Measurements from ENCODE around the gene UGT1A9.

Gene UGT1A9

GRCh38 chr2:233803292-233803911, 131.7 kb downstream of the UGT1A9 start:
- Histone ChIP-seq H3K36me3 (ENCODE audit: insufficient read depth, low read length) (no peaks in the 10 kb centered on the region), H4K20me1 (ENCODE audit: insufficient read depth, low read length) (peaks cover 3% of the 10 kb centered on the region; the same call in 1 of the 2 replicates), H3K27me3 (ENCODE audit: insufficient read depth, low read length, poor library complexity) (peaks cover 13% of the 10 kb centered on the region), H3K4me2 (ENCODE audit: insufficient read depth, low read length) (no peak overlapping the region), H3K27ac (ENCODE audit: low read length) (no peak overlapping the region), H2AFZ (ENCODE audit: low read depth, low read length) (no peak overlapping the region), H3K79me2 (ENCODE audit: insufficient read depth, low read length) (no peaks in the 10 kb centered on the region), H3K4me1 (ENCODE audit: insufficient read depth, low read length) (no peaks in the 10 kb centered on the region), H3K9ac (ENCODE audit: low read depth, low read length) (no peak overlapping the region), H3K4me3 (ENCODE audit: low read depth in 1 of 2, low read length in 2 of 2) (no peak overlapping the region), H3K9me3 (ENCODE audit: insufficient read depth, low read length, severe bottlenecking) (no peaks in the 10 kb centered on the region)
- ATAC-seq (ENCODE audit: insufficient read depth, low read depth): no peak
- no peak for DNase-seq
- no peak for TF ChIP-seq EZH2 (IDR thresholded peaks at IDR 0.05; ENCODE audit: borderline replicate concordance, low read depth, low read length, severe bottlenecking)

DNA sequence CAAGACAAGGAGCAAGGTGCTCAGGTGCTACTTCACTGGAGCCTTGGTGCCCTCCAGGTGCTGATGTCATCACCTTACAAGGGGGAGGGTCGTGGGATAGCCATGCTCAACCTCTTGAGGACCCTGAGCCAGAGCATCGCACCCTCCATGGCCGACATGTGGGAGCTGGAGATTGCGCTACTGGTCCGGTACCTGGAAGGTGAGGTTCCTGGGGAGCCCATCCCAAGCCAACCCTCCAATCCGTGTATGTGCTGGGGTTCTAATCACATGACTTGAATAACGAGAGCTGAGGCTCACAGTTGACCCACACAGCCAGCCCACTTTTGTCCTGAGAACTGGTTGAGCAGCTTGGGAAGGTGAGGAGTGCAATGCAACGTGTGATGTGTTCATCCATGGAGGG, 132.3 kb downstream of the UGT1A9 start:
- Histone ChIP-seq H3K27ac (ENCODE audit: low read length) (no peak overlapping the region), H3K27me3 (ENCODE audit: insufficient read depth, low read length, poor library complexity) (peaks cover 19% of the 10 kb centered on the region), H3K36me3 (ENCODE audit: insufficient read depth, low read length) (no peaks in the 10 kb centered on the region), H3K9ac (ENCODE audit: low read depth, low read length) (no peak overlapping the region), H3K4me1 (ENCODE audit: insufficient read depth, low read length) (no peaks in the 10 kb centered on the region), H3K9me3 (ENCODE audit: insufficient read depth, low read length, severe bottlenecking) (no peaks in the 10 kb centered on the region), H4K20me1 (ENCODE audit: insufficient read depth, low read length) (peaks cover 3% of the 10 kb centered on the region; the same call in 1 of the 2 replicates), H3K4me2 (ENCODE audit: insufficient read depth, low read length) (no peak overlapping the region), H3K4me3 (ENCODE audit: low read depth in 1 of 2, low read length in 2 of 2) (no peak overlapping the region), H3K79me2 (ENCODE audit: insufficient read depth, low read length) (no peaks in the 10 kb centered on the region), H2AFZ (ENCODE audit: low read depth, low read length) (no peak overlapping the region)
- ATAC-seq (ENCODE audit: insufficient read depth, low read depth): no peak
- TF ChIP-seq, protein P1, sequence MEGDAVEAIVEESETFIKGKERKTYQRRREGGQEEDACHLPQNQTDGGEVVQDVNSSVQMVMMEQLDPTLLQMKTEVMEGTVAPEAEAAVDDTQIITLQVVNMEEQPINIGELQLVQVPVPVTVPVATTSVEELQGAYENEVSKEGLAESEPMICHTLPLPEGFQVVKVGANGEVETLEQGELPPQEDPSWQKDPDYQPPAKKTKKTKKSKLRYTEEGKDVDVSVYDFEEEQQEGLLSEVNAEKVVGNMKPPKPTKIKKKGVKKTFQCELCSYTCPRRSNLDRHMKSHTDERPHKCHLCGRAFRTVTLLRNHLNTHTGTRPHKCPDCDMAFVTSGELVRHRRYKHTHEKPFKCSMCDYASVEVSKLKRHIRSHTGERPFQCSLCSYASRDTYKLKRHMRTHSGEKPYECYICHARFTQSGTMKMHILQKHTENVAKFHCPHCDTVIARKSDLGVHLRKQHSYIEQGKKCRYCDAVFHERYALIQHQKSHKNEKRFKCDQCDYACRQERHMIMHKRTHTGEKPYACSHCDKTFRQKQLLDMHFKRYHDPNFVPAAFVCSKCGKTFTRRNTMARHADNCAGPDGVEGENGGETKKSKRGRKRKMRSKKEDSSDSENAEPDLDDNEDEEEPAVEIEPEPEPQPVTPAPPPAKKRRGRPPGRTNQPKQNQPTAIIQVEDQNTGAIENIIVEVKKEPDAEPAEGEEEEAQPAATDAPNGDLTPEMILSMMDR (IDR thresholded peaks at IDR 0.05; ENCODE audit: borderline replicate concordance, extremely low read depth, low read length, poor library complexity, severe bottlenecking): no peak
- no peak for TF ChIP-seq EZH2 (IDR thresholded peaks at IDR 0.05; ENCODE audit: borderline replicate concordance, low read depth, low read length, severe bottlenecking)
- no peak for DNase-seq

DNA sequence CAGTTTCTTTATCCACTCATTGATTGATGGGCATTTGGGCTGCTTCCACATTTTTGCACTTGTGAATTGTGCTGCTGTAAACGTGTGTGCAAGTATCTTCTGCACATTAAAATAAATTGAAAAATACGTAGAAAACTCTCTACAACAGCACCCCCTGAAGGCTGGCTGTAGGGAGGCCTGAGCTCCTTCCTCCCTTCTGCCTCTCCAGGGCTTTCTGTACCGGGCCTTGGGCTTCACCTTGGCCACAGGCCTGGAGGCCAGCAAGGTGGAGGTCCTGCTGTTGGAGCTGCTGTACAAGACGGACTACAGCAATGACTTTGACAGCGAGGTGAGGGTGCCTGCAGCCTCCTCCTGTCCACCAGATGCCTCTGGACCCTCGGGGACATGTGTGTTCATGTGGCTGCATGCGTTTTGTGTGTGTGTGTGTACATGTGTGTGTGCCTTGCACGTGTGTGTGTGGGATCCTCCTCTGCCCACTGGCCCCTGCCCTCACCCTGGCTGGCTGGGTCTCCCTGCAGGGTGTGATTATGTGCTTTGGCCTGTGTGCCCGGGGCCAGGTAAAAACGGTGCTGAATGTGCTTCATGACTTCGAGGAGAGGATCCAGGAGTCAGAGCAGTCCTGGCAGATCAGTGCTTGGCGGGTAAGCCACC, 135.6 kb downstream of the UGT1A9 start:
- no peak for TF ChIP-seq EZH2 (IDR thresholded peaks at IDR 0.05; ENCODE audit: borderline replicate concordance, low read depth, low read length, severe bottlenecking)
- TF ChIP-seq, protein P1 (IDR thresholded peaks at IDR 0.05; ENCODE audit: borderline replicate concordance, extremely low read depth, low read length, poor library complexity, severe bottlenecking): peak; percentile 18
- no peaks in the 10 kb centered on the region for H3K36me3 ChIP-seq (ENCODE audit: insufficient read depth, low read length)
- no peak overlapping the region for H3K9ac ChIP-seq (ENCODE audit: low read depth, low read length)
- H3K27ac ChIP-seq (ENCODE audit: low read length): no peak overlapping the region
- no peak overlapping the region for H3K4me2 ChIP-seq (ENCODE audit: insufficient read depth, low read length)
- no peak overlapping the region for H2AFZ ChIP-seq (ENCODE audit: low read depth, low read length)
- peaks cover 36% of the 10 kb centered on the region for H3K27me3 ChIP-seq (ENCODE audit: insufficient read depth, low read length, poor library complexity)
- DNase-seq (no peak), ATAC-seq (ENCODE audit: insufficient read depth, low read depth) (no peak)
- no peaks in the 10 kb centered on the region for H3K79me2 ChIP-seq (ENCODE audit: insufficient read depth, low read length)
- no peaks in the 10 kb centered on the region for H3K4me1 ChIP-seq (ENCODE audit: insufficient read depth, low read length)
- no peaks in the 10 kb centered on the region for H3K9me3 ChIP-seq (ENCODE audit: insufficient read depth, low read length, severe bottlenecking)
- peaks cover 3% of the 10 kb centered on the region; the same call in 1 of the 2 replicates for H4K20me1 ChIP-seq (ENCODE audit: insufficient read depth, low read length)
- no peak overlapping the region for H3K4me3 ChIP-seq (ENCODE audit: low read depth in 1 of 2, low read length in 2 of 2)

Data from DND-41 (cell line).